GM12878 (cell line): ENCODE measurements around the gene UGT1A6. TPM values are rescaled to one million over a fixed set of nuclear protein-coding genes. Genes with fewer than 3 reads are reported as not detected.

ENCODE experiments used
- ATAC-seq: fragments of 200-7000 bp; cut with Tn5 transposase; 3 replicates; pipeline ENCODE4 v1.9.1; 2020; ENCODE audit warnings: mild to moderate bottlenecking, moderate library complexity
- BruUV-seq: library from RNA; stranded (reverse); fragments of 400-500 nt; replicated peaks from 2 replicates; lab custom pipeline; 2021; lab: Mats Ljungman, UMichigan
- CTCF ChIA-PET: fragments of 300-600 bp; sonication (Branson Sonifier 250); formaldehyde crosslinking; extraction: SDS; loops from one replicate; lab custom pipeline; 2021; ENCODE audit warnings: inconsistent platforms; lab: Yijun Ruan, JAX
- POLR2A ChIA-PET: fragments of 350-600 bp; formaldehyde crosslinking; extraction: SDS; loops from one replicate; lab custom pipeline; 2021; ENCODE audit warnings: inconsistent platforms; lab: Charles Lee
- RAD21 ChIA-PET: fragments of 300-600 bp; sonication (Branson Sonifier 250); formaldehyde crosslinking; loops from one replicate; lab custom pipeline; 2023; ENCODE audit warnings: antibody characterized with exemption; ENCODE audit not compliant: unreplicated experiment; lab: Charles Lee
- SMC1A ChIA-PET: fragments of 300-600 bp; sonication (Branson Sonifier 250); formaldehyde crosslinking; loops from one replicate; lab custom pipeline; 2023; ENCODE audit not compliant: unreplicated experiment, uncharacterized antibody; lab: Charles Lee
- DNase-seq: peaks from one replicate; pipeline ENCODE4 v3.0.0-alpha.2; 2011; ENCODE audit warnings: low read depth, low spot score
- FAIRE-seq: peaks from 3 replicates; lab custom pipeline; 2011; peaks lifted over from hg19 to GRCh38; lab: Jason Lieb, UNC
- H2AFZ ChIP-seq: 2 replicates; pipeline ENCODE4 v1.6.0; 2011; ENCODE audit warnings: low read depth, low read length, control low read depth; ENCODE audit not compliant: control insufficient read depth
- H3K27ac ChIP-seq: 2 replicates; pipeline ENCODE4 v1.5.1; 2011; ENCODE audit warnings: control low read depth; ENCODE audit not compliant: control insufficient read depth, insufficient read depth
- H3K27me3 ChIP-seq, 2 experiments: replicated peaks in 1 of 2; 2 replicates each; pipeline versions ENCODE4 v1.6.0 to v1.6.1; 2011; ENCODE audit warnings: low read length in 1 of 2; ENCODE audit not compliant: control insufficient read depth in 2 of 2, insufficient read depth in 2 of 2
- H3K36me3 ChIP-seq, 2 experiments: 2 replicates each; pipeline ENCODE4 v1.5.1; 2011; ENCODE audit warnings: low read length in 1 of 2; ENCODE audit not compliant: control insufficient read depth in 2 of 2, insufficient read depth in 2 of 2
- H3K4me1 ChIP-seq: 2 replicates; pipeline ENCODE4 v1.6.1; 2011; ENCODE audit warnings: mild to moderate bottlenecking, low read length, moderate library complexity, mixed read lengths; ENCODE audit not compliant: control insufficient read depth, insufficient read depth
- H3K4me2 ChIP-seq: 2 replicates; pipeline ENCODE4 v1.6.0; 2011; ENCODE audit warnings: control low read depth; ENCODE audit not compliant: control insufficient read depth, insufficient read depth
- H3K4me3 ChIP-seq: fragments of 200-600 bp; sonication (generic); 2 replicates; pipeline ENCODE4 v1.5.1; 2016
- H3K79me2 ChIP-seq: 2 replicates; pipeline ENCODE4 v1.6.0; 2011; ENCODE audit warnings: low read length; ENCODE audit not compliant: control insufficient read depth, insufficient read depth
- H3K9ac ChIP-seq: 2 replicates; pipeline ENCODE4 v1.8.0; 2011; ENCODE audit warnings: low read length, control low read depth, mixed read lengths; ENCODE audit not compliant: control insufficient read depth, insufficient read depth
- H3K9me3 ChIP-seq: replicated peaks from 3 replicates; pipeline ENCODE4 v1.5.1; 2011; ENCODE audit warnings: mild to moderate bottlenecking, low read length; ENCODE audit not compliant: control insufficient read depth, insufficient read depth
- H4K20me1 ChIP-seq: 2 replicates; pipeline ENCODE4 v1.6.0; 2011; ENCODE audit not compliant: control insufficient read depth, insufficient read depth
- BMI1 ChIP-seq: fragments of 450-650 bp; IDR thresholded peaks from 2 replicates; pipeline ENCODE4 v1.6.1; 2016; ENCODE audit warnings: mild to moderate bottlenecking, moderate library complexity, borderline replicate concordance
- HCFC1 ChIP-seq: fragments of 150-350 bp; IDR thresholded peaks from 2 replicates; pipeline ENCODE4 v1.6.1; 2014; ENCODE audit warnings: low read length
- HDAC2 ChIP-seq: fragments of 200-600 bp; sonication (generic); IDR thresholded peaks from 2 replicates; pipeline ENCODE4 v1.6.1; 2017
- HDGF ChIP-seq: fragments of 450-650 bp; IDR thresholded peaks from 2 replicates; pipeline ENCODE4 v1.6.1; 2016; ENCODE audit warnings: antibody characterized with exemption
- IKZF2 ChIP-seq, 2 experiments: fragments of 450-650 bp; IDR thresholded peaks; 2 replicates each; pipeline ENCODE4 v1.6.1; 2017; ENCODE audit warnings: mild to moderate bottlenecking in 2 of 2, moderate library complexity in 2 of 2
- POLR2A ChIP-seq: IDR thresholded peaks from 2 replicates; pipeline ENCODE4 v1.6.1; 2011; ENCODE audit warnings: low read depth, mild to moderate bottlenecking, low read length
- SMAD1 ChIP-seq: fragments of 450-650 bp; IDR thresholded peaks from 2 replicates; pipeline ENCODE4 v1.6.1; 2018; ENCODE audit warnings: mild to moderate bottlenecking, low read depth; ENCODE audit not compliant: partially characterized antibody
- SPI1 ChIP-seq: IDR thresholded peaks from 2 replicates; pipeline ENCODE4 v1.6.1; 2011; ENCODE audit warnings: low read depth, mild to moderate bottlenecking, low read length, moderate library complexity, borderline replicate concordance; ENCODE audit not compliant: insufficient read depth
- TAF1 ChIP-seq: IDR thresholded peaks from 2 replicates; pipeline ENCODE4 v1.6.1; 2011; ENCODE audit warnings: mild to moderate bottlenecking, low read depth, low read length, borderline replicate concordance
- WGBS: methylation state at CpG from one replicate; pipeline ENCODE4 v1.1.6; 2016; ENCODE audit warnings: low lambda C conversion rate; ENCODE audit not compliant: insufficient replicate concordance, insufficient coverage; ENCODE audit errors: missing lambda C conversion rate; 5-methylcytosine and 5-hydroxymethylcytosine counted together
- in situ Hi-C: fragments of 300-500 bp; cut with MboI; formaldehyde crosslinking; loops from 9 replicates; pipeline ENCODE4 v1.14.3; 2018; ENCODE audit warnings: mixed read lengths
- intact Hi-C: fragments of 100-400 bp; cut with micrococcal nuclease; formaldehyde crosslinking; loops from one replicate; pipeline ENCODE4 v1.14.2; 2022; ENCODE audit not compliant: unreplicated experiment
- polyA plus RNA-seq, 11 experiments: library from polyadenylated mRNA; depleted of rRNA in 4 of 11; unstranded in 6 of 11; stranded (reverse) in 5 of 11; fragments of >200 nt; fragmentation: Nextera tagmentation in 4 of 11; fragmentation: Illumina TruSeq in 1 of 11; extraction: Ambion mirVana in 4 of 11; extraction: Trizol in 1 of 11; gene quantifications; 1 replicate in 1 of 11; 2 replicates in 10 of 11; pipeline versions ENCODE4 v1.2.1 to v1.2.3, GENCODE V29; 2011 to 2016; ENCODE audit warnings: inconsistent platforms in 2 of 11, missing spikeins in 2 of 11, low read depth in 1 of 11
- total RNA-seq, 4 experiments: library from RNA; depleted of rRNA in 3 of 4; stranded (reverse); fragments of >200 nt in 3 of 4; fragmentation: Illumina TruSeq in 1 of 4; extraction: Trizol in 1 of 4; gene quantifications; 2 replicates each; pipeline versions ENCODE4 v1.2.1 to v1.2.3, GENCODE V29; 2013 to 2021
- TF ChIP-seq, protein P1 (sequence below): fragments of 150-350 bp; IDR thresholded peaks from 2 replicates; pipeline ENCODE4 v1.6.1; 2016; ENCODE audit warnings: low read depth, low read length

The UGT1A6 gene
- total and polyA plus RNA-seq, 10 of the 15 experiments (the other 5 are each of a cell fraction or from before 2014, with no cell fraction given) = not detected

DNA sequence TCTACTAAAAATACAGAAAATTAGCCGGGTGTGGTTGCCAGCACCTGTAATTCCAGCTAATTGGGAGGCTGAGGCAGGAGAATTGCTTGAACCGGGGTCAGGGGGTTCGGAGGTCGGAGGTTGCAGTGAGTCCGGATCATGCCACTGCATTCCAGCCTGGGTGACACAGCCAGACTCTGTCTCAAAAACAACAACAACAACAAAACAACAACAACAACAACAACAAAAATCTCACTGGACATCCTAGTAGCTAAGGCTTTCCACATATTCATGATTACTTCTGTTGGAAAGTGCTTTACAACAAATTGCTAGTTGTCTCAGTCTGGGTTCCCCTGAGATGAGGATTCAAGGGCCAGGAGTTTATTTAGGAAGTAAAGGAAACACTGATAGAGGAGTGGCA is 81.2 kb downstream of the UGT1A6 start:
- Histone ChIP-seq H2AFZ (no peak overlapping the region), H3K4me1 (no peaks in the 10 kb centered on the region), H3K4me3 (no peak overlapping the region), H3K9me3 (no peaks in the 10 kb centered on the region; the same call in 2 of the 3 replicates), H3K9ac (no peak overlapping the region)
- no peak for DNase-seq
- ATAC-seq = no peak
- ChIA-PET RAD21 (no interaction called here), CTCF (no interaction called here), SMC1A (no interaction called here)
- 48% methylated on average over 5 of the region's 5 CpGs for WGBS
- TF ChIP-seq SPI1 = no peak
- TF ChIP-seq TAF1 = no peak
- no peak for TF ChIP-seq BMI1
- no peak for TF ChIP-seq HDGF
- TF ChIP-seq HCFC1 = no peak
- TF ChIP-seq IKZF2 (IDR thresholded peaks at IDR 0.05) = no peak
- TF ChIP-seq HDAC2 = no peak
- TF ChIP-seq, protein P1, sequence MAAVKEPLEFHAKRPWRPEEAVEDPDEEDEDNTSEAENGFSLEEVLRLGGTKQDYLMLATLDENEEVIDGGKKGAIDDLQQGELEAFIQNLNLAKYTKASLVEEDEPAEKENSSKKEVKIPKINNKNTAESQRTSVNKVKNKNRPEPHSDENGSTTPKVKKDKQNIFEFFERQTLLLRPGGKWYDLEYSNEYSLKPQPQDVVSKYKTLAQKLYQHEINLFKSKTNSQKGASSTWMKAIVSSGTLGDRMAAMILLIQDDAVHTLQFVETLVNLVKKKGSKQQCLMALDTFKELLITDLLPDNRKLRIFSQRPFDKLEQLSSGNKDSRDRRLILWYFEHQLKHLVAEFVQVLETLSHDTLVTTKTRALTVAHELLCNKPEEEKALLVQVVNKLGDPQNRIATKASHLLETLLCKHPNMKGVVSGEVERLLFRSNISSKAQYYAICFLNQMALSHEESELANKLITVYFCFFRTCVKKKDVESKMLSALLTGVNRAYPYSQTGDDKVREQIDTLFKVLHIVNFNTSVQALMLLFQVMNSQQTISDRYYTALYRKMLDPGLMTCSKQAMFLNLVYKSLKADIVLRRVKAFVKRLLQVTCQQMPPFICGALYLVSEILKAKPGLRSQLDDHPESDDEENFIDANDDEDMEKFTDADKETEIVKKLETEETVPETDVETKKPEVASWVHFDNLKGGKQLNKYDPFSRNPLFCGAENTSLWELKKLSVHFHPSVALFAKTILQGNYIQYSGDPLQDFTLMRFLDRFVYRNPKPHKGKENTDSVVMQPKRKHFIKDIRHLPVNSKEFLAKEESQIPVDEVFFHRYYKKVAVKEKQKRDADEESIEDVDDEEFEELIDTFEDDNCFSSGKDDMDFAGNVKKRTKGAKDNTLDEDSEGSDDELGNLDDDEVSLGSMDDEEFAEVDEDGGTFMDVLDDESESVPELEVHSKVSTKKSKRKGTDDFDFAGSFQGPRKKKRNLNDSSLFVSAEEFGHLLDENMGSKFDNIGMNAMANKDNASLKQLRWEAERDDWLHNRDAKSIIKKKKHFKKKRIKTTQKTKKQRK = no peak
- TF ChIP-seq POLR2A = no peak
- TF ChIP-seq SMAD1 = no peak
- TF ChIP-seq, all 136 proteins: peak for 0
- no peak overlapping the region for H3K27ac ChIP-seq
- no TSS peak for BruUV-seq
- POLR2A ChIA-PET = no interaction called here
- H3K36me3 ChIP-seq = no peaks in the 10 kb centered on the region
- no peaks in the 10 kb centered on the region for H3K27me3 ChIP-seq
- in situ Hi-C loops (no loop called here), intact Hi-C loops (no loop called here)
- H4K20me1 ChIP-seq = no peaks in the 10 kb centered on the region
- no peaks in the 10 kb centered on the region for H3K79me2 ChIP-seq
- FAIRE-seq = no peak
- H3K4me2 ChIP-seq = no peak overlapping the region
